Endodermal cell (in vitro differentiated cells): Measurements from ENCODE around the gene CNDP1. TPM values are rescaled to one million over a fixed set of nuclear protein-coding genes. Genes with fewer than 3 reads are reported as not detected.
A peak's percentile ranks its signal among the peaks of the same experiment; 100 is the strongest.

Source experiments
- DNase-seq: peaks from one replicate; pipeline ENCODE4 v3.0.0-alpha.2; 2017
- H3K27ac ChIP-seq: 2 replicates; pipeline ENCODE4 v1.5.1; 2013; ENCODE audit warnings: mild to moderate bottlenecking, low read depth, low read length, moderate library complexity
- H3K27me3 ChIP-seq: 2 replicates; pipeline ENCODE4 v1.6.1; 2013; ENCODE audit warnings: mild to moderate bottlenecking, low read length, moderate library complexity; ENCODE audit not compliant: insufficient read depth, control insufficient read depth, poor library complexity, severe bottlenecking
- H3K36me3 ChIP-seq: 2 replicates; pipeline ENCODE4 v1.7.0; 2013; ENCODE audit warnings: mild to moderate bottlenecking, low read length, moderate library complexity; ENCODE audit not compliant: control insufficient read depth, insufficient read depth
- H3K4me1 ChIP-seq: one replicate; pipeline ENCODE4 v1.7.0; 2013; ENCODE audit warnings: low read length; ENCODE audit not compliant: control insufficient read depth, insufficient read depth
- H3K4me3 ChIP-seq: 2 replicates; pipeline ENCODE4 v1.5.1; 2013; ENCODE audit warnings: mild to moderate bottlenecking, low read length, moderate library complexity
- H3K9ac ChIP-seq: 2 replicates; pipeline ENCODE4 v1.6.1; 2013; ENCODE audit warnings: mild to moderate bottlenecking, low read length, moderate library complexity; ENCODE audit not compliant: poor library complexity, severe bottlenecking; ENCODE audit errors: extremely low read depth
- H3K9me3 ChIP-seq: 2 replicates; pipeline ENCODE4 v1.6.1; 2013; ENCODE audit warnings: mild to moderate bottlenecking, low read length, moderate library complexity; ENCODE audit not compliant: control insufficient read depth
- H3K27ac Mint-ChIP-seq: 2 replicates; pipeline ENCODE4 v1.8.0; 2020; ENCODE audit warnings: mixed read lengths
- H3K27me3 Mint-ChIP-seq: 2 replicates; pipeline ENCODE4 v1.8.0; 2021; ENCODE audit warnings: mild to moderate bottlenecking, mixed read lengths; ENCODE audit not compliant: insufficient read depth
- H3K36me3 Mint-ChIP-seq: 2 replicates; pipeline ENCODE4 v1.8.0; 2020; ENCODE audit warnings: low read depth, mixed read lengths
- H3K4me1 Mint-ChIP-seq: 2 replicates; pipeline ENCODE4 v1.8.0; 2020; ENCODE audit warnings: mixed read lengths
- H3K4me3 Mint-ChIP-seq: 2 replicates; pipeline ENCODE4 v1.8.0; 2020; ENCODE audit warnings: mild to moderate bottlenecking, moderate library complexity, mixed read lengths
- H3K9me3 Mint-ChIP-seq: 2 replicates; pipeline ENCODE4 v1.8.0; 2020; ENCODE audit warnings: mild to moderate bottlenecking, mixed read lengths
- WGBS, 2 experiments: methylation state at CpG; one replicate each; pipeline versions ENCODE4 v1.1.5 to v1.1.7; 2013; ENCODE audit warnings: missing lambda C conversion rate in 2 of 2, mixed read lengths in 1 of 2; ENCODE audit not compliant: insufficient coverage in 1 of 2, insufficient read length in 1 of 2; 5-methylcytosine and 5-hydroxymethylcytosine counted together
- total RNA-seq, 2 donors: library from RNA; stranded (reverse); fragmentation: NEBNext Ultra II Directional in 1 of 2; extraction: Animal tissue kit (Norgen Biotek cat#: 25700) in 1 of 2; gene quantifications; 2 replicates in 1 of 2; 3 replicates in 1 of 2; pipeline ENCODE4 v1.2.1, GENCODE V29; 2021
- TF ChIP-seq, protein P1 (sequence below): fragments of 200-600 bp; sonication (generic); conservative IDR thresholded peaks from 2 replicates; pipeline ENCODE4 v1.5.0; 2021; ENCODE audit warnings: antibody characterized with exemption, mild to moderate bottlenecking

CNDP1 gene
- total RNA-seq, 2 donors from 2014 or later = 0.51 TPM; not detected in 1

DNA sequence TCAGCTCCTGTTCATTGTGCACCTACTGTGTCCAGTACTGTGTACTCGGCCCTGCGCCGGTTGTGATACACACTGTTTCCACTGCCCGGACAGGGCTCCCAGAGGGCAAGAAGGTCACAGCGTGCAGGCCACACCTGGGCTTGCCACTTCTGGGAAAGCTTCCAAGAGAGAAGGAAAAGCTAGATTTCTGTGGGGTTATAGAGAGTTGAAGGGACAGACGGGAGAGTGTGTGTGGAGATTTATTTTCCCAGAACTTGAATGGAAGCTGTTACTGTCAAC, 3.8 kb upstream of the CNDP1 start:
- H3K4me1 Mint-ChIP-seq = peaks cover 9% of the 10 kb centered on the region
- Histone ChIP-seq H3K27me3 (no peaks in the 10 kb centered on the region), H3K36me3 (no peaks in the 10 kb centered on the region), H3K4me1 (no peaks in the 10 kb centered on the region), H3K9ac (no peak overlapping the region), H3K4me3 (no peak overlapping the region), H3K9me3 (no peaks in the 10 kb centered on the region), H3K27ac (no peak overlapping the region)
- H3K36me3 Mint-ChIP-seq = no peaks in the 10 kb centered on the region
- no peak overlapping the region for H3K4me3 Mint-ChIP-seq
- DNase-seq = no peak
- H3K9me3 Mint-ChIP-seq = no peaks in the 10 kb centered on the region
- H3K27me3 Mint-ChIP-seq = peaks cover 4% of the 10 kb centered on the region
- WGBS, 2 experiments = 94 to 97% methylated on average over 5 to 6 of the region's 6 CpGs
- TF ChIP-seq, protein P1, sequence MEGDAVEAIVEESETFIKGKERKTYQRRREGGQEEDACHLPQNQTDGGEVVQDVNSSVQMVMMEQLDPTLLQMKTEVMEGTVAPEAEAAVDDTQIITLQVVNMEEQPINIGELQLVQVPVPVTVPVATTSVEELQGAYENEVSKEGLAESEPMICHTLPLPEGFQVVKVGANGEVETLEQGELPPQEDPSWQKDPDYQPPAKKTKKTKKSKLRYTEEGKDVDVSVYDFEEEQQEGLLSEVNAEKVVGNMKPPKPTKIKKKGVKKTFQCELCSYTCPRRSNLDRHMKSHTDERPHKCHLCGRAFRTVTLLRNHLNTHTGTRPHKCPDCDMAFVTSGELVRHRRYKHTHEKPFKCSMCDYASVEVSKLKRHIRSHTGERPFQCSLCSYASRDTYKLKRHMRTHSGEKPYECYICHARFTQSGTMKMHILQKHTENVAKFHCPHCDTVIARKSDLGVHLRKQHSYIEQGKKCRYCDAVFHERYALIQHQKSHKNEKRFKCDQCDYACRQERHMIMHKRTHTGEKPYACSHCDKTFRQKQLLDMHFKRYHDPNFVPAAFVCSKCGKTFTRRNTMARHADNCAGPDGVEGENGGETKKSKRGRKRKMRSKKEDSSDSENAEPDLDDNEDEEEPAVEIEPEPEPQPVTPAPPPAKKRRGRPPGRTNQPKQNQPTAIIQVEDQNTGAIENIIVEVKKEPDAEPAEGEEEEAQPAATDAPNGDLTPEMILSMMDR = no peak
- H3K27ac Mint-ChIP-seq = no peak overlapping the region

DNA sequence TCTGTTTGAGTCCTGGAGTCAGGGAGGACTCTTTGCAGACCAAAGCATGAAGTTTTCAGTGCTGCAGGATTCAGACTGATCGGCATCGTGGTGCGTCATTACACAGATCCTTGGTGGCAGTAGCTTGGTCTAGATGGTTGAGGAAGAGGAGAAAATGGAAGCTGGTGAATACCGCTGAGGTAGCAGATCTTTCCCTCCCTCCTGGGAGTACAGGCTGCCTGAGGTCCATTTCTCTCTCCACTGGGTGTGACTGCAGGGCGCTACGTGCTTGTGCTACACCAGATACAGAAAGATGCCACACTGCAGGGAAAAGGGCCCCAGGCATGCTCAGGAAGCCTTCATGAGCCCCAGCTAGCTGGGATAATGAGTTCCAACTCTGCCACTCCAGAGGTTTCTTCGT, 3.3 kb upstream of the CNDP1 start:
- Histone ChIP-seq H3K27me3 (no peaks in the 10 kb centered on the region), H3K4me3 (no peak overlapping the region), H3K36me3 (no peaks in the 10 kb centered on the region), H3K4me1 (no peaks in the 10 kb centered on the region), H3K9me3 (no peaks in the 10 kb centered on the region), H3K27ac (no peak overlapping the region), H3K9ac (no peak overlapping the region)
- H3K27ac Mint-ChIP-seq = no peak overlapping the region
- DNase-seq = no peak
- TF ChIP-seq, protein P1 = no peak
- whole genome bisulfite sequencing, 2 experiments = 89 to 95% methylated on average over 7 of the region's 7 CpGs
- H3K27me3 Mint-ChIP-seq = peaks cover 4% of the 10 kb centered on the region
- no peak overlapping the region for H3K4me3 Mint-ChIP-seq
- peaks cover 9% of the 10 kb centered on the region for H3K4me1 Mint-ChIP-seq
- no peaks in the 10 kb centered on the region for H3K36me3 Mint-ChIP-seq
- peaks cover under 1% of the 10 kb centered on the region for H3K9me3 Mint-ChIP-seq

DNA sequence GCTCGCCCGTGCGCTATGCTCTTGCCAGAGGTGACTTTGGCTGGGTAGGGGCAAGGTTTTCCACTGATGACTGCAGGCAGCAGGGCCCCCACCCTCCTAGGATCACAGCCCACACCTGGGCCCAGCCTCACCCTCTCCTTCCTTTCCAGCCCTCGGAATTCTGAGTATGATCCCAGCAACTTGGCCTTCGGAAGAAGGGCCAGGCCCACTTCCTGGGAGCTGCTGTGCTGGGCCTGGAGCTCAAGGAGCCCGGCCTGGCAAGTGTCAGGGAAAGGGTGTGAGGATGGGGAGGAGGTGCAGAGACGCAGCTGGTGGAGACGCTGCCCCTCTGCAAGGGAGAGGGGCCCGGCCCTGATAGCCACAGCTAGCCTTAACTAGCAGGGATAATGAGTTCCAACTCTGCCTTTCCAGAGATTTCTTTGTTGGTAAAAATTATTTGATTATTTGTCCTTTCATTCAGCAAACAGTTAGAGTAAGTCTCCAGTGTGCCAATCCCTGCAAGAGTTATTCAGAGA, 1.7 kb upstream of the CNDP1 start:
- TF ChIP-seq, protein P1 = no peak
- no peaks in the 10 kb centered on the region for H3K9me3 ChIP-seq
- 77 to 81% methylated on average over 8 to 9 of the region's 9 CpGs for WGBS, 2 experiments
- H3K9ac ChIP-seq = no peak overlapping the region
- H3K27ac ChIP-seq = no peak overlapping the region
- Mint-ChIP-seq H3K4me1 (peaks cover 9% of the 10 kb centered on the region), H3K36me3 (no peaks in the 10 kb centered on the region), H3K4me3 (no peak overlapping the region), H3K9me3 (peaks cover 7% of the 10 kb centered on the region), H3K27ac (no peak overlapping the region), H3K27me3 (peaks cover 4% of the 10 kb centered on the region)
- H3K27me3 ChIP-seq = no peaks in the 10 kb centered on the region
- H3K4me1 ChIP-seq = no peaks in the 10 kb centered on the region
- peak; percentile 43 for DNase-seq
- H3K4me3 ChIP-seq = no peak overlapping the region
- H3K36me3 ChIP-seq = no peaks in the 10 kb centered on the region
